Putamen (tissue), 1 donor: ENCODE results near the gene PRKN.

Experiments used
- DNase-seq: peaks from one replicate; pipeline ENCODE4 v3.0.0-alpha.2; 2016; ENCODE audit warnings: low spot score

PRKN gene

DNA sequence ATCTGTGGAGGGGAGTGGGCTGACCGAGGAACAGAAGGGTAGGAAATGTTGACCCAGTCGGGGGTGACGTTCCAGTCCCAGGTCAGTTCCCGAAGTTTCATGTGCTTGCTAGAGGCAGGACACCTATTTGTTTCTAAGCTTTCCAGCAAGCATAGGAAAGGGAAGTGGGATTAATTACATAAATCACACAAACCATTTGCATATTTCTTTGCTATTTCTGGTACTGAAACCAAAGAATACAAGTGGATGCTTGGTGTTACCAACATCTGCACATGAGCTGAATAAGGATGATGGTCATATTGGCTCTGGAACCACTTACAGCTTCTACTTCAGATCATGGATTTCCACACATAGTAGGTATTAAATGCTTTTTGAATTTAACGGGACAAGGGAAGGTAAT lies 546.5 kb downstream of the PRKN start:
- DNase-seq: no peak

DNA sequence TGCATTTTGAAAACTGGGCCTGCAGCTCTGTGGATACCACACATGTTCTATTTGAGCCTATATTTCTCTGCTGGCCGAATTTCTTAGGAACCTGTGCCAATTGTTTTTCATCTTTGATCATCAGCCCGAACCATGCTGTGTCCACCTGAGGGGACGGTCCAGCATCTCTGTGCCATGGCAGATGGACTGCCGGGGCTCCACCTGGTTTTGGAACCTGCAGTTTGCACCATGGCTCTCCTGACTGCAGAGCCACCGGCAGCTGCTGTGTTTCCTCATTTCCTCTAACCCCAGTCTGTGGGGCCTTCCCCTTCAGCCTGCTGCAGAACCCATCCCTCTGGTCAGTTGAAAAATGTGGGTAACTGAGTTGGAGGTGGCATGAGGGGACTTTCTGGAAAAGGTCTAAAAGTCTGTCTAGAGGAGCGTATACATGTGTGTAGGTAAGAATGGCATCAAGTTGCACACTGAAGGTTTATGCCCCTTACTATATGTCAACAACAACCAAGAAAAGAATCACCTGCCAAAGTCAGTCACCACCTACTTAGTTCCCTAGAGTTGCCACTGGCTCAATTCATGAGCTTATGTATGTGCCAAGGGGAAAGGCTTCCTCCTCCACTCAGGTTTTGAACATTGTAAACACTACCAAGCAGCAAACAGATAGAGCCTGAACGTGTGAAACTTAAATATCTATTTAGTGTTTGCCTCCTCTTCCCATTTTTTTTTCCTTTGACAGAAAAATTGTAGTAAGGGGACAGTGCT lies 548.2 kb downstream of the PRKN start:
- DNase-seq: no peak

DNA sequence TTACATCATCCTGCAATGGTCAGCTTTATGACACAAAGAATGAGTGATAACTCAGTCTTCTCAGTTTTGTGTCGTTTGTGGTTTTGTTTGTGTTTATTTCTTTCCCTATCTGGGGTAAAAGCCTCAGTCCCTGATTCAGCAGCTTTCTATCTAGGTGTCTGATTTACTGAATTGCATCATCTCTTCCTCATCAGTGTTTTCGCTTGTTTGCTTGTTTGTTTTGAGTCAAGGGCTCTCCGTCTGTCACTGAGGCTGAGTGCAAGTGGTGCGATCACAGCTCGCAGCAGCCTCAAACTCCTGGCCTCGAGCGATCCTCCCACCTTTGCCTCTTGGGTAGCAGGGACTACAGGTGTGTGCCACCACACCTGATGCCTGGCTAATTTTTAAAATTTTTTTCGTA lies 548.9 kb downstream of the PRKN start:
- no peak for DNase-seq

DNA sequence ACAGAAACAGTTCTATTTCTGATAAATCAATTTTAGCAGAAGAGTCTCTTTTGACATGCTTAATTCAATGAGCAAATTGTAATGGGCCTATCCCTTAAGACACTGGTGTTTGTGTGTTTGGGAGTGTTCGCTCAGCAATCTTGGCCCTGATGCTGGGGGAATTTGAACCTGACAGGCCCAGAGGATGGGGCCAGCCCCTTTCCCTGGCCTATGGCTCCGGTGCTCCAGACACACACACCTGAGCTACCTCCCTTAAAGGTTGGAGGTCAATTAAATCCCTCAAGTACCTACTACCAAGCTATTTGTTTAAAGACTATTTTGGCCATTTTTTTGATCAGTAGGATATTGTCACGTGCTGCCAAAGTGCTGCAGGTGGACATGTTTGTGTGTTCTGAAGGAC lies 549.3 kb downstream of the PRKN start:
- DNase-seq: no peak

DNA sequence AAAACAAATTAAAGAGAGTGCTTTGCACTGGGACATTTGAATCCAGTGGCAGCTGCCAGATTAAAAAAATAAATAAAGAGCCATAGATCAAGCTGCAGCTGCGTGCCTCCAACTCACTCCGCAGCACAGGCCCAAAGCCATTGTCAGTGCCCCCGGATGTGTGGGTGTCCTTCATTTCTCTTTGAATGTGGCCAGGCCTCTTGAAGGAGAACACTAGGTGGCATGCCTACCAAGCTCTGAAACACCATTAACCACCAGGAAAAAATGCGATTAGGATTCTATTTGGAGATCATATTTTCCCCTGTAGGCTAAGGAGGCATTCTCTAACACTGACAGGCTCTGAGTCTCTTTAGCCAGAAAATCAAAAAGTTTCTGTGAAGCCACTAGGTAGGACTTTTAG lies 549.8 kb downstream of the PRKN start:
- DNase-seq: peak; percentile 45

DNA sequence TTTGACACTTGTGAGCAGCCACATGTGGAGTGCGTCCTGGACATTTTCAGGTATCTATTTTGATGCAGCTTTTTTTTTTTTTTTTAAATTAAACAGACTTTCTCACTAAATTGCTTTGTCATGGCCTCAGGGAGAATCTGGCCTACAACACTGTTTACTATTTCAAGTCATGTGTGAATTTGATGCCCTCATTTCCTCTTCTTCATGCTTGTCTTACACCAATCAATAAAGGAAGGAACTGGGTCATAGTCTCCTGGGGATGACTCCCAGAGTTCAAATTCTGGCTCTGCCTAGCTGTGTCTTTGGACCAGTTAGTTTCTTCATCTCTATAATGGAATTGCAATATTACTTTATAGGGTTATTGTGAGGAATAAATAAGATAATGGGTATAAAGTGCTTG lies 554.1 kb downstream of the PRKN start:
- no peak for DNase-seq

DNA sequence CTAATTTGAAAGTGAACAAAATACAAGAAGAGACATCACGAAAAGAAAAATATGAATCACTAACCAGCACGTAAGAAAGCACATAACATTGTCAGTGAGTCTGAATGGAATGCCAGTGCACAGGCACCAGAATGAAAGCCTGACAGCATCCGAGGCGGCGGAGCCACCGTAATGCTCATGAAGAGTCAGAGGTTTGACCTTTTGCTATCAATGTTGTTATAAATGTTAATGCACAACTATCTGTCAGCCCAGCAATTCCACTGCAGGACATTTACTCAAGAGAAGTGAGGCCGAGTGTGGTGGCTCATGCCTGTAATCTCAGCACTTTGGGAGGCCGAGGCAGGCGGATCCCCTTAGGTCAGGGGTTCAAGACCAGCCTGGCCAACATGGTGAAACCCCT lies 562.1 kb downstream of the PRKN start:
- no peak for DNase-seq

DNA sequence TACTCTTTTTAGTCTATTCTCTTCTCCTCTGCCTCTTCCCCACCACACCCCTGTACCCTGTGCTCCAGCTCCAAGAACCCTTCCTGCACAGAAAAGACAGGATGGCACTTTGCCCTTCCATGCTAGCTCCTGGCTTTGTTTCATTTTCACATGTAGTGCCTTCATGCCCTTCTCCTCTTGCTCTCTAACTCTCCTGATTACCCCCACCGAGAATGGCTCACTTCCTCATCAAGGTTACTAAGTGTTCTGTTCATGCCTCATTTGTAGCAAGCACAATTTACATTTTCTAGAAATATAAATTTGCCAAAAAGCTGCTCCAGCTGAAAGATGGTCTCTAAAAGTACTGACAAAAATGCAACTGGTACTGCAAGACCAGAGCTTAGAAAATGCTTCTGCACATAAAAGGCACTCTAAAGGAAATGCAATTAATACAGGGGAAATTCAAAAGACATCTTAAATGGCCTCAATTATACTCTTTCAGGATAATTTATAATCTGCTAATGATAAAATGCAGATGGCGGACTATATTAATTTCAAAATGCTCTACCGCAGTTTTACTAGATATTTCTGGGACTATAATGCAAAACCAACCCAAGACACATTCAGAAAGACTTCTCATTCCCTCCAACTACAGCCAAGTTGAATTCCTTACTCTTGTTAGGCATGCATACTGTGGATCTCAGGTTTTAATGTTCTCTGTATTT lies 570.2 kb downstream of the PRKN start:
- DNase-seq: no peak

DNA sequence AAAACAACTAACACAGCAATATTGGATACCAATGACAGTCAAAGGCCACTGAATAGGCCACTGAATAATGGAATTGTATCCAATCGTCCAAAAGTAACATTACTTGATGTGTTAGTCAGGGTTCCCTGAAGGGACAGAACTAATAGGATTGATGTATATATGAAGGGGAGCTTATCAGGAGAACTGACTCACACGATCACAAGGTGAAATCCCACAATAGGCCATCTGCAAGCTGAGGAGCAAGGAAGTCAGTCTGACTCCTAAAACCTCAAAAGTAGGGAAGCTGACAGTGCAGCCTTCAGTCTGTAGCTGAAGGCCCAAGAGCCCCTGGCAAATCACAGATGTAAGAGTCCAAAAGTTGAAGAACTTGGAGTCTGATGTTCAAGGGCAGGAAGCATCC lies 571.4 kb downstream of the PRKN start:
- no peak for DNase-seq

DNA sequence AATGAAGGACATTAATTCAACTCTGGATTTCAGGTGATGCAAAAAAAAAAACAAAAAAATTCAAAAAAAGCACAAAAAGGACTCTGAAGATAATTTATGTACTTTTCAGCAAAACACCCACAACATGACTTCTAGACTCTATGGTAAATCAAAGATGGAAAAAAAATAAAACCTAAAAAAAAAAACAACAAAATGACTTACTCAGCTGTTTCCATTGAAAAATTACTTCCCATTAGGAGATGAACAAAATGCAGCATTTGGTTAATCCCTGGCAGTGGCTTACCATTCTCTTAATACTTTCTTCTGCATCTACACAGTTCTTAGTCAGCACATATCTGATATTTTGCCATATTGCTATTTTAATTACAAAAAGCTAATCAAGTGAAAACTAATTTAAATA lies 572.6 kb downstream of the PRKN start:
- no peak for DNase-seq

DNA sequence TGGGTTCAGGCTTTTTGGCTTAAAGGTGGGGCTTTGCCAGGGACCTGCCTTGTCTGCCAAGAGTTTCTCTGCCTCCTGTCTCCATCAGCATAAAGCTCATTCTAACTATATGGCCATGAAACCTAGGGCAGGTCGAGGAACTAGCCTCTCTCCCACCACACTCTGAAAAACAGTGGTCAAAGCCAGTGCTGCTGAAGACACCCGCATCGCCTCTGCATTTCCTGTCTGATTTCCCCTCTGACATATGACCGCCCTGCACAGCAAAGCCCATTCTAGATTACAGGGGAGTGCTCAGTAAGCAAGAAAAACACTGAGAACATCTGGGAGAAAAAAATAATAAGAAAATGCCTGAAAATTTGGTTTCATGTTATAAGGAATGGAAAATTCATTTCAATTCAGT lies 573.6 kb downstream of the PRKN start:
- no peak for DNase-seq

DNA sequence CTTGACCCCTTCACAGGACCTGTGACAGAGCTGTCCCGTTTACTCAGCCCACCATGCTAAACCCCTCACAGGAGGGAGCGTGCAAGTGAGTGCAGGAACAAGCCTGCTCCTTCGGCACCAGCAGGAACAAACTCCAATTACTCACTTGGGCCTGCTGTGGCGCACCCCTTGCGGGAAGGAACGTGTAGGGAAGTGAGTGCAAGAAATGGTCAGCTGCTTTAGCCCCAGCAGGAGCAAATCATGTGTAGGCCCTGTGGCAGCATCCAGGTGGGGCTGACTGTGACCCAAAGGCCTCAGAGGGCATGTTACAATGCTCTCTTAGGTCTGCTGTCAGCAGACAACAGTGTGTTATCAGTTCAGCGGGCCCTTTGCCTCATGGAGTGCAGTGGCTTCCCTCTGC lies 574.4 kb downstream of the PRKN start:
- DNase-seq: no peak

DNA sequence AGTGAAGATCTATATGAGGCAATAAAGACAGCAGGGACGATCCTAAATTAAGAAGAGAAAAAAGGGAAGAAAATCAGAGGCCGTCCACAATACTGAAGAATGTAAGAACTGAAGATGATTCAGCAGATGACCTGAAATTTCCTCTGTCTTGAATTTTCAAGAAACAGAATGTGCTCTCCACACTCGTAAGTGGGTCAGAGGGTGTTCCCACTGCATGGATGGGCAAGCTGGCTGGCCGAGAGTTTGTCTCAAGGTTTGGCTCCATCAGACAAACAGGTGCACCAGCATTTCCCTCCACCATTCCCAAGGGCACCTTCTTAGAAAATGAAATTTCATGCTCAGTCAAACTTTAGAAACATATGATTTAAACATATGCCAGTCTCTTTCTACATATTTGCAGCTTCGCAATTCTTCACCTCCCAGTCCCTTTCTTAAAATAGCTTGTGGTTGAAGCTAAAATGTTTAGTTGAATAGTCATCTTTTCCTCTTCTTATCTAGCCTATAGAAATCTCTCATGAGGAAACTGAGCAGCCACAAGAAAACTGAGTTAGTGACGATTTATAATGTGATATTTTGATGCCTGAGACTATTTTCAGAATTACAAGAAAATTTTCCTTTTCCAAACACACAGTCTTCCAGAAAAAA lies 576.4 kb downstream of the PRKN start:
- DNase-seq: no peak

DNA sequence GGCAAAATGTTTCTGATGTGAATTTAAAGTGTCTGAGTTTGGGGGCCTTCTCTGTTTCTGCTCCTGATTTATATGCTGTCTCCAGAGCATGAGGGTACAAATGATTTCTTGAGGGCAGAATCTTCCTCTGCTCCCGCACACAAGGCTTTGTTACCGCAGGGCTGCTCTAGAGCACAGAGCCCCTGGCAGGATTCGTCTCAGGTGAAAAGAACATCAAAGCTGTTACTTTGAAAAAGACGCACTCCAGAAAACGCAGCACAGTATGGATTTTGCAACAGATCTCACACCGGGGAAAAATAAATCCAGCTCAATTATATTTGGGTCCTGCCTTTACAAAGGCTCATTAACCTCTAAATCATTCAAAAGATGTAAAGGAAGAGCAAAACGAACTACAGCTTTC lies 577.3 kb downstream of the PRKN start:
- DNase-seq: no peak

DNA sequence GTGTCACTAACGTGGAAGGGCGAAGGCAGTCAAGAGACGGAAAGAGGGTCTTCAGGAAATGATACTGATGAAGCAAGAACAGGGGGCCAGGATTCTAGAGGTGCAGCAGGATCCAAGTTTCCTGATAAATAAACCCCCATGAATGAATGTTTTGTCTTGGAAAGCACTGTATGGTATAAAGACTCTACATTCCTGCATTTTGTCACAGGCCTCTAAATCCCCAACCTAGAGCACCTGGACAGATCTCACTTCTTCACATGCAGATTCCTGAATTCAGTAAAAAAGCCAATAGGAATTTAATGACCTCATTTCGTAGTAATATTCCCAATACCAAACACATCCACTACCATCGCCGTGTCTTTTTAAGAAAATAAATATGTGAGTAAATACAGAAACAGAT lies 577.8 kb downstream of the PRKN start:
- no peak for DNase-seq

DNA sequence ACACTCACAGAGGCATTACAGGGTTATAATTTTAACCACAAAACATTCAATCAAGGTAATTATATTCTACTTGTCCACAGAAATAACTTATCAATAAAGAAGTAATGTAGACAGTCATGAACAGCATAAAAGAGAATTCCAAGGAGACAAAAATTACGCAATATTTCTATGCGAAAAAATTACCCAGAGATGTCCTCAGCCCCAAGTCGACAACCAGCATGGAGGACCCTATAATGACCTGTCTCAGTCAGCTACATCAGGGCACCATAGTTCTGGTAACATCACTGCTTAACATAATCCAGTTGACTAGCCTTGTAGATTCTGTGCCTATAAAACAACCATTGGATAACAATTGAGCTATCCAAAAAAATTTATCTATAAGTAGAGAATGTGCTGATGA lies 579.8 kb downstream of the PRKN start:
- DNase-seq: no peak

DNA sequence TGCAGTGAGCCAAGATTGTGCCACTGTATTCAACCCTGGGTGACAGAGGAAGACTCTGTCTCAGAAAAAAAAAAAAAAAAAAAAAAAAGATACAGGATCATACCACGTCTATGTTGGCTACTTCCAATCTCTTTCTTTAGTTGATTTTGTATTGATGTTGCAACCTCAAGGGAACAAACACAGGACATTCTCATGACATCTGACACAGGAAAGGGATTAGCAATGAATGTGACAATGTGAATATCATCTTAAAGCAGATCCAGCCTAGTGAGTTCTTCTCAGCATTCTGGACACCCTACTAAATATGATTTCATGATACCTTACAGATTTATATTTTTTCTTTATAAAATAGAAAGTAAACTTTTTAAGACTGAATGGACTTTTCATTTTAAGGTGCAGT lies 580.3 kb downstream of the PRKN start:
- DNase-seq: no peak

DNA sequence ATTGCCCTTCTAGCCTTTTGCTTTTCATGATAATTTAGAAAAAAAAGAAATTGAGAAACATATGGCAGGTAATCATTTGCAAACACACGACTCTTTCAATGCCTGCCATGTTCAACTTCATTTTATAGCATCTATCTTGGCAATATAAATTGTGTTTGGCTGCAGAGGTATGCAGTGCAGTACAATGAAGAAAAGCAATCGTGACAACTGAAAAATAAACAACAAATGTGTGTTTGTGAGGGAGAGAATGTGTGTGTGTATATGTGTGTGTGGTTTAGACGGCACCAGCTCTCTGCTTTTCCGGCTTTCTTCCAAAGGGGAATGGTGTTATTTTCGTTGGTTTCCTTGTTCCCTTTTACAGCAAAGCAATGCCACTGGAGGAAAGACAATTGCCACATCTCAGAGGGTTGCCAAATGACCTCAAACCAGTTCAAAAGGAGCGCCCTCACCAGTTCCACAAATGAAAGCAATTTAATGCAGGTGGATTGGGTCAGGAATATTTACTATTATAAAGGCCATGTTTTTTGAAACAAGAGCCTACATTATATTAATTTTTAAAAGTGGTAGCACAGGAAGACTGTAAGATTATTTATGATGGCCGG lies 587.2 kb downstream of the PRKN start:
- DNase-seq: no peak

DNA sequence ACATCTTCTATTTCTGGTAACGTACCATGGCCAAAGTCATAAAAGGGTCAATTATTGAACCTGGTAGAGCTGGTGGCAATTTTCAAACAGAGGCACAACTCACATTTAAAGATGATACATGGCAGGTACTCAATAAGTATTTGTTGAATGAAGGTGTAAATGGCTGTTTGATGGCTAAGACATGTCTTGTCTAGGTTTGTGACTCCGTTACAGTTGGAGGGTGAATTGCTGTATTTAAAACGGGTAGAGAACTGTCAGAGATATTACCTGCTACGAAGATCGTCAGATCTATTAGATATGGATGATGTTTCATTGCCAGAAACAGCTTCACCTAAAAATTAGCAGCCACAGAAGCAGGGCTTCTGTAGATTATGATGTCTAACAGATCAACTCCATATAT lies 601.9 kb downstream of the PRKN start:
- DNase-seq: no peak

DNA sequence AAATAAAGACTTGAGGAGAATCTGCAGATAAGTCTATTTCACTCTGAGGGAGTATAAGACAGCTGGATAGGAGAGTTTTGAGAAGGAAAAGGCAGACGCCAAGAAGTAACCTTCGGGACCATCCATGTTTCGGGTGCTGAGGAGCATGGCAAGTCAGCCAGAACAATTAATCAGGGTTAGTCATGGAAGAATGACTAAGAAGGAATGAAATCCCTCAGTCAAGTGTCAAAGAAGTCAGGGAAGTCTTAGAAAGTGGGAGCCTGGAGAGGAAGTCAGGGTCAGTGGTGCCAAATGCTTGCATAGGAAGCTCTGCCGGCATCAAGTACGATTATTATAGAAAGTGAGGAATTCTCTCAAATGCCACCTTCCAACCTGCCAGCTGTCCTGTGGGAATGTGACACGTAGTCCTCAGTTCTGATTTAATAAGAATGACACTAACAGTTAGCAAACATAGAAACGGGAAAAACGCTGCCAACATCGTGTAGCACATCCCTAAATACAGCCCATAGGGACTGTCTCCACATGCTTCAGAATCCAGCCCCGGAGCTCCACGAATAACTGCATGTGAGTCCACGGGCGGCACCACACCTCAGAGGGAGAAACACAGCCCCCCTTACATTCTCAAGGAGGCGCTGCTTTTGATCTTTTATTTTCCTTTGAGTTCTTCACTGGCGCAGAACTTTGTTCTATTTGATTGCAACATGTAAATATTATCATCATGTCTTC lies 602.7 kb downstream of the PRKN start:
- DNase-seq: no peak

DNA sequence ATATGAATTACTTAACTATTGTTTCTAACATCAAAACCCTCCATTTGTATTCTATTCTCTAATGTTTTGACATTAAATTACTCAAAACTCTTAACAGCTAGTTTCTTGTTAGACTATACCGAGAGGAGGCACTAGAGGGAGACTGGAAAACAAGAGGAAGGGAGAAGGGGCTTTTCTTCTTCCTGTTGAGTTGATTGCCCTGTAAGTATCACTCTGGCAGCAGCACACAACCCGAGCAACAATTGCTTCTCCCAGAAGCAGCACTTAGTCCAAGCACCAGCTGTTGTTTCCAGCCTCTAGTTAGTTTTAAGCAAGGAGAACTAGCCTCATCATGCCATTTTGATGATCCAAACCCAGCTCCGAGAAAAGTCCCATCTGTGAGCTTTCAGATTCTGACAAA lies 603.8 kb downstream of the PRKN start:
- DNase-seq: no peak

DNA sequence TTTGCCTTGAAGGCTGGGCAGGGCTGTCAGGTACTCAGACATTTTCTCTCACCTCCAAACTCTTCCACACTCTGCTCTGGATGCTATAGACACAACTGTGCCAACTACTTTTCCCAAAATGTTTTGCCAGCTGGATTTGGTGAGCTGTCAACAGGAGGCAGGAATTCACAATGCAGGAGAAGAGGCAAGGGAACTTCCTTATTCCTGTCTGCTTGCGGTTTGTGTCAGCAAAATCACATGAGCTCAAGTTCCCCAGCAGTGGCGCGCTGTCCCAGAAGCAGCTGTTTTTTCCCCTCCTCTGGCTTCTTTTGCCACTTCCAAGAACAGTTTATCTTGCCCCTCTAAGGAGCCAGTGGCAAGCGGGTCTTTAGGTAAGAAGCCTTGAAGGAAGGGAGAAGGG lies 608.2 kb downstream of the PRKN start:
- peak; percentile 12 for DNase-seq
